GM18505 (cell line): ENCODE measurements around the gene LRFN5.
"Not testable (repeated sequence)": the region's sequence is repeated elsewhere in the genome, so short reads cannot be mapped to it uniquely, and the experiment has no call there.

Experiments used
- ATAC-seq: cut with Tn5 transposase; IDR thresholded peaks from one replicate; pipeline ENCODE4 v1.9.1; 2021; ENCODE audit not compliant: unreplicated experiment
- POLR2A ChIP-seq: IDR thresholded peaks from 4 replicates; pipeline ENCODE4 v1.6.1; 2011; ENCODE audit warnings: borderline replicate concordance; ENCODE audit not compliant: insufficient read depth, insufficient read length; ENCODE audit errors: extremely low read depth

LRFN5 gene

DNA sequence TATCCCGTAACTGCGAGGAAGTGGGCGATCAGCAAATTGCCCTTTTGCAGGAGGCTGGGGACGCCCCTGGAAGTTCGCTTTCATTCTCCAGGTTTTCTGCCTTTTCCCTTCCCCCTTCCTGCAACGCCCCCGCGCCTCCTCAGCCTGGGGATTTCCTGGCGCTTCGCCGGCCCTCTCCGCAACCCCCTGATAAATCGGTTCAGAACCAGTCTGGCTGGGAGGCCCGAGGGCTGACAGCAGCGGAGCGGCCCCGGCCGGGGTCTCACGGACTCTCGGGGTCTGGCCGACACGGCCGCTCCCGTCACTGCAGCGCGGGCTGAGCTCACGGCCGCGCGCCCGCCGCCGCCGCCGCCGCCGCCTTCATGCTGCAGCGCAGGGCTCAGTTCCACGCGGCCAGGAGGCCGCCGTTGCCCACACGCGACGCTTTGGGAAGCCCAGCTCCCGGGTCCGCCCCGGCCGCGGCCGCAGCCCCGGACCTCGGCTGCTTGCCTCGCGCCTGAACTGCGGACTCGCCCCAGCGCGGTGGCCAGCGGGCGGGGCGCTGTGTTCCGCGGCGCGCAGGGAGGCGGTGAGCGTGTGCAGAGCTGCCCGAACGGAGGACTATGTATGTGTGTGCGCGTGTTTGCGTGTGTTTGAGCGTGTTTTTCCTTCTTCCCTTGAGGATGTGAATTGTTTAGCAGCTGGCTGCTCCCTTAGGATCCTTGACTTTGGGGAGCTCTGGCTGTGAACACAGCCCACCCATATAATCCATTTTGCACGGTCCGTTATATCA lies at the start of gene LRFN5:
TSS of gene LRFN5 (plus strand) at position 345 of the 772 bp plus-strand sequence.
- TF ChIP-seq POLR2A, result no peak
- peak; percentile 42 for ATAC-seq

DNA sequence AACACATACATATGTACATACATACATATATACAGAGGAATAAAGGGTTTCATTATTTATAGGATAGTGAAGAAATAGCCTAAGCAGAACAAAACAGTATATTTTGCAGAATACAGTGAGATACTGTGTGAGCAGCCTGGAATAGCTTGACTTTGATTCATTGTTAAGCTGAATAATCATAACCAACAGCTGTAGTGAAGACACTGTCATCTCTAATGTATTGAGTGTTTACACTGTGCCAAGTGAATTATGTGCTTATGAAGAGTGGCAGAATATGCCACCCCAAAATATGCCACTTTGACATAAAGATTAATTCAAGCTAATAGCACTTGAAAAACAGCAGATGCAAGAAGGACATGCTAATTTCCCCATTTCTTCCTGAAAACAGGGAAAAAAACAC lies 48.2 kb upstream of the LRFN5 start:
- no peak for ATAC-seq
- TF ChIP-seq POLR2A, result no peak

DNA sequence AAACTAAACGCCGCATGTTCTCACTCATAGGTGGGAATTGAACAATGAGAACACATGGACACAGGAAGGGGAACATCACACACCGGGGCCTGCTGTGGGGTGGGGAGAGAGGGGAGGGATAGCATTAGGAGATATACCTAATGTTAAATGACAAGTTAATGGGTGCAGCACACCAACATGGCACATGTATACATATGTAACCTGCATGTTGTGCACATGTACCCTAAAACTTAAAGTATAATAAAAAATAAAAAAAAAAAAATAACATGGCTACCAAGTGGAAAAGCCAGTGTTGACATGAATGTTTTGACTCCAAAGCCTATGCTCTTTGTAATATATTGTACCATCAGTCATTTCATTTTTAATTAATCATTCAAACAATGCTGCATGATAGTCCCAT lies 39.8 kb upstream of the LRFN5 start:
- ATAC-seq, result not testable (repeated sequence)

- no peak for TF ChIP-seq POLR2A
- ATAC-seq, result no peak
Observed at GRCh38 chr14:41568979-41569378, 37.7 kb upstream of the LRFN5 start.

DNA sequence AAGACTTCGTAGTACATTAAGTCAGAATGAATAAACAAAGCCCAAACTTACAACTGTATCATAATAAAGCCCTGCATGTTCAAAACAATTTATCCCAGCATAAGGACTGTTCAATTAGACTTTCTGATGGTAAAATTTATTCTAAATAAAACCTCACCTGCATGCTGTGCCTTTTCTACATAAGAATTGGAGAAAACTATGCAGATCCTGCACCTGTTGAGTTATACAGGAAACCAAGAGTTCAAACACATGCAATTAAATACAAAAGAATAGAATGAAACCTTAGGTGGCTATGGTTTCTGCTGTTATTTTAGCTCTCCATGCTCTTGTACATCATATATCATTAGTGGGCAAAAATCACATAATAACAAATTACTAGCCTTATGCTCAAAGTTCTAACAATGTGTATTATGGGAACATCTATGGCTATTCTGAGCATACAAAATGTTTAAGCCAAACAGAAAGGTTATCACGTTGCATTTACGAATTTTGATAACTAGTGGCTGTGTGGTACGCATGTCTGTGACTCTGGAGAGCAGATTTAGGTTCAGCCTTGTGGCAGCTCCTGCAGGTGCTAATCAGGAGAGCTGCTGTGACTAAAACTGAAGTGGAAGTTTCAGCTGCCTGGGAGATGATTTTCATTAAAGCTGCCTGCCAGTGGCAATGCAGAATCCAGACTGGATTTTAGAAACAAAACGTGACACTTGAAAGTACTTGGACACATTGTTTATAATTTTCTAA lies 36.1 kb upstream of the LRFN5 start:
- no peak for TF ChIP-seq POLR2A
- no peak for ATAC-seq

DNA sequence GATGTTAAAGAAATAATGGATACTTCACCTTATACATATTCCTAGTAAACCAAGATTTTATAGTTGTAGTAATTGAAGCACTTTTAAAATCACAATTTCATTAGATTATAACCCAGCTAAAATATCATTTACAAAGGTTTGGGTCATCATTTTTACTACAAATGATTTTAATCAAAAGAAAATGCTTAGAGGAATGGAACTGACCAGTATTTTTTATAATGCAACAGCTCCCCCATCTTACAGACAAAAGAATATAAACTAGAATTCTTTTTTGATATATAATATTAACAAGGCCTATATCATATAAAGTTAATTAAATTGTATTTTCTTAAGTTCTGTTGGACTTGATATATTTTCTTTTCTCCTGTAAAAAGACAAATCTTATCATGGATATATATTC lies 20.4 kb upstream of the LRFN5 start:
- no peak for TF ChIP-seq POLR2A
- no peak for ATAC-seq

DNA sequence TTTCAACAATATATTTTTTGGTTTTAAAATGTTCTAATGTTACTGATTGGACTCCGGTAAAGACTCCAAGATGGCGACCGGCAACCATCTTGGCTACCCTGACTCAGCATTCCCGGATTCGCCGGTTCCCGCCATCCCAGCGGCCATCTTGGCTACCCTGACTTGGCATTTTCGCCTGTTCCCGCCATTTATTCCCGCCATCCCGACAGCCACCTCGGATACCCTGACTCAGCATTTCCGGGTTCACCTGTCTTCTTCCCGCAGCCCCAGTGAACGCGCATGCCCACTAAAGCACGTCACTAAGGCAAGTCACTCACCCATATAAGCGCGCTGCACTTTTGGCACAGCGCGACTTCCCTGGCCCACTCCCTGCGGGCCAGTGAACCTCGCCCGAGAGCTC lies 9.0 kb upstream of the LRFN5 start:
- no peak for ATAC-seq
- no peak for TF ChIP-seq POLR2A

DNA sequence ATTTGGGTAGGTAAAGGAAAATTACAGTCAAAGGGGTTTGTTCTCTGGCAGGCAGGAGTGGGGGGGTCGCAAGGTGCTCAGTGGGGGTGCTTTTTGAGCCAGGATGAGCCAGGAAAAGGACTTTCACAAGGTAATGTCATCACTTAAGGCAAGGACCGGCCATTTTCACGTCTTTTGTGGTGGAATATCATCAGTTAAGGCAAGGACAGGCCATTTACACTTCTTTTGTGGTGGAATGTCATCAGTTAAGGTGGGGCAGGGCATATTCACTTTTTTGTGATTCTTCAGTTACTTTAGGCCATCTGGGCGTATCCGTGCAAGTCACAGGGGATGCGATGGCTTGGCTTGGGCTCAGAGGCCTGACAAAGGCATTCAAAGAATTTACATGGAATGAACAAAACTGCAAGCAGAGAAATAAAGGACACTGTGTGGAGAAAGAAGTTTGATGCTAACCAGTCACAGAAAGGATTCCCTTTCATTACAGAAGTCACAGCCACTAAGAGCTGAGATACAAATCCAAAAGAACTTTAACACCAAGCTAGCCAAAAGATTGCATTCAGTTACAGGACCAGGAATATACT lies 6.8 kb upstream of the LRFN5 start:
- ATAC-seq, result not testable (repeated sequence)

GRCh38 chr14:41604721-41605531 lies 1.8 kb upstream of the LRFN5 start:
- no peak for ATAC-seq
- TF ChIP-seq POLR2A, result no peak

DNA sequence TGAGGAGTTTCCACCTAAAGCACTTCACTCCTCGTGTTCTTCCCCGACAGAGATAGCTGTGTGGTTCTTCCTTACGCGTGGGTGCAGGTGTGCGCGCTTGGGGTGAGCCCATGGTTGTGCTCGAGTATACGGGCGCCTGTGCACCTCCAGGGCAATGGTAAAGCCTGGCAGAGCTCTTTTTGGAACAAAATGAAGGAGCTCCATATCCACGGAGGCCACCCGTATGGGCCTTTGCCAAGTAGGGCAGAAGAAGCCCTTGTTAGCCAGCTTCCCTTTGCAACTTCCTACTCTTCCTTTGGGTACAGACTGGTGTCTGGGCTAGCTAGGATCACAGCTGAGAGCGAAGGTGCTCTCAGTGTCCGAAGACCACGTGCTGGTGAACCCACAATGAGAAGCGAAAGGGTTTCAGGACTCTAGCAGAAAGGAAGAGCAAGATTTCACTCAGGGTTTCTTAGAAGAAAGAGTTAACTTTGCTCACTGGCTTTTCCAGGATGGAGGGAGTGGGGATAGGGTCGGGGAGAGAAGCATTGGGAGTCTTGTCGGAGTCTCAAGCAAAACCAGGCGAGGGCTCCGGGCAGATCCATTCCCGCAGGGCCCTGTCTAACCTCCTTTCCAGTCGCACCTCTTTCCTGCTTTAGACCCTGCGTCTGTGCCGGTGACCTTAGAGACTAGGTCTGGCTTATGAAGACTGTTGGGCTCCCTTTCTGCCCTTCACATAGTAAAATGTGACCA lies 960 bp upstream of the LRFN5 start:
- no peak for ATAC-seq
- no peak for TF ChIP-seq POLR2A

DNA sequence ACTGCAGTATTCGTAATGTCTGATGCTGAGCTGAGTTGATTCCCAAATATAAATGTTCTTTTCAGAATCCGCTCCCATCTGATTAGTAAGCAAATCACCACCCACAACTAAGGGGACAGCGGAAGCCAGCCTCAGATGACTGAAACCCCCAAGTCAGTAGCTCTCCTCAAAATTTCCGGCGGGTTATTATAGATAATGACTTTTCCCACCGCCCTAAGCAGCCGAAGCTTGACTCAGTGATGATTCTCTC lies 469 bp upstream of the LRFN5 start:
- TF ChIP-seq POLR2A, result no peak
- no peak for ATAC-seq

DNA sequence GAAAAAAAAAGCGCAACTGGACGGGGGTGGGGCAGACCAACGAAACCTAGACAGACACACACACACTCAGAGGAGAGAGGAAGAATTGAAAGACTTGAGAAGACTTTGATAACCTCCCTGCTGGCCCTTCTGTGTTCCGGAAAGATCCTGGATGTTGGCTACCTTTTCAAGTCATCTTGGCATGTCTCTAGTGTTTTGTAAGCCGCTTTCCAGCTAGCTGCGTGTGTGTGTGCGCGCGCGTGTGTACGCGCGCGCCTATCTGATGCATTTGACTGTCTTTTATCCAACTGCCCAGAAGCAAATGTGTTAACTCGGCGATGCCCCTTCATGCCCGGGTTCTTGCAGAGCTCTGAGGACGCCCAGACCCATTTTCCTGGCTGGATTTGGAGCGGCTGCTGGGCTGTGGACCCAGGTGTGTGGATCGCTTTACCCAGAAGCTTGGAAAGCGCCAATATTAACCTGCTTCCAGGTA lies 664 bp downstream of the LRFN5 start:
- no peak for TF ChIP-seq POLR2A
- no peak for ATAC-seq
